NCI-H510A treated with DMSO at 0.1 percent for 48 hours (cell line): ENCODE results near the gene ZC3H18.
"Not testable (repeated sequence)": the region's sequence is repeated elsewhere in the genome, so short reads cannot be mapped to it uniquely, and the experiment has no call there.

Experiments used
- DNase-seq: peaks from one replicate; lab custom pipeline; 2025; lab: John Stamatoyannopoulos, UW

Gene ZC3H18

GRCh38 chr16:88654363-88655052, 84.3 kb downstream of the ZC3H18 start:
- DNase-seq: no peak

DNA sequence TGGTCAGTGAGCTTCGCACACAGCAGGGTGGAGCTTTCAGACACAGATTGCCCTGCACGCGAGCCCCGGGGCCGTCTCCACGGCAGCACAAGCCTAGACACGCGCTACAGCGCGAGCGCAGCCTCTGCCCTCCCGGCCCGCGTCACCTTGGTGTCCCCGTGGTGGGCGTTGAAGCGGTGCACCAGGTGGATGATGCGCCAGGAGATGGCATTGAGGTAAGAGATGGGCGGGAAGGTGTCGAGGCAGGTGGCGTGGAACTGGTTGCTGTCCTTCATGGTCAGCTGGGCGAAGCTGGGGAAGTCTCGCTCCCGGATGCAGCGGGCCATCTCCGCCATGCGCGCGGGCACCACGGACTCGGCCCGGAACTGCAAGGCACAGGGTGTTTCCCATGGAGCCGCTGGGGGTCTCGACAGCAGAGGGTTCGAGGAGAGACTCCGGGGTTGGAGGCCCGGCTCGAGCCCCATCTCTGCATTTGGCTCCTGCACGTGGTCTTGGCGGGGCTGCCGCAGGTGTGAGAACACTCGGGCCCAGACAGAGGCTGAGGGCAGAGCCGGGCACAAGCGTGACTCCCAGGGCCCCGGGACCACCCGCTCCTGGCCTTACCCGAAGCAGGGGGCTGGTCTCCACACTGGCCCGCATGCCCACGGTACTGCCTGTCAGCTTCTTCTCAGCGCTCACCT, 85.0 kb downstream of the ZC3H18 start:
- DNase-seq: no peak

GRCh38 chr16:88655733-88656281, 85.6 kb downstream of the ZC3H18 start:
- DNase-seq: no peak

- no peak for DNase-seq
These were observed 86.2 kb downstream of the ZC3H18 start for GRCh38 chr16:88656291-88656980.

DNA sequence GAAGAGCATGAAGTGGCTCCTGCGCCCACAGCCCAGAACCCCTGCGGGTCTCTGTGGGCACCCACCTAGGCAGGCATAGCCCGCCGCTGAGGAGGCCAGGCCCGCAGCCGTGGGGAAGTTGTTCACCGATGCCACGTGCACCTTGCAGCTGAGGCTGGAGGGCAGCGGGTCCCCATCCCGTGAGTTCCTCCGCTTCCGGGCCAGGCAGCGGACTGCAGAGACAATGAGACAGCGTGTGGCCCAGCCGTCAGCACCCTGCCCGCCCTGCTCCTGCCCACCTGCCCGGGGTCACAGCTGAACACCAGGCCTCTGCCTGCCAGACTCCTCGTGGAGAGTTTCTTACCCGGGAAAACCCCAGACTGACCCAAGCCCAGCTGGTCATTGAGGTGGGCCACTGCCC, 87.2 kb downstream of the ZC3H18 start:
- no peak for DNase-seq

GRCh38 chr16:88658714-88659113, 88.5 kb downstream of the ZC3H18 start:
- no peak for DNase-seq

DNA sequence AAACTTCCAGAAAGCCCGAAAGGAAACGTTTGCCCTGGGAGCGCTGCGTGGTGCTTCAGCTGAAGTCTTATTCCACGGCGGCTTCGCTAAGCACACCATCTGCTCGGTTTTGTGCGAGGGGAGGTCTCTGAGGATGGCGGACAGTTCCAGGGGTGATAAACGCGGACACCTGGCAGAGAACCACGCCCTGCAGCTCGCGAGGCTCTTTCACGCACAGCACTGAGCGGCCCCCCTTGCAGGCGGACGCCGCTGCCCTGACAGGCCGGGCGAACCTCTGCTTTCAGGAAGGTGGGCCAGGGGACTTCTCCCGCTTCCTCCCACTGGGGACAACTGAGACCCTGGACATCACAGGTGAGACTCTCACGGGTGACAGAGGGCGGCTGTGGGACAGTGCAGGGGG, 89.0 kb downstream of the ZC3H18 start:
- no peak for DNase-seq

- DNase-seq: no peak
These were observed 91.3 kb downstream of the ZC3H18 start for GRCh38 chr16:88661468-88661867.

DNA sequence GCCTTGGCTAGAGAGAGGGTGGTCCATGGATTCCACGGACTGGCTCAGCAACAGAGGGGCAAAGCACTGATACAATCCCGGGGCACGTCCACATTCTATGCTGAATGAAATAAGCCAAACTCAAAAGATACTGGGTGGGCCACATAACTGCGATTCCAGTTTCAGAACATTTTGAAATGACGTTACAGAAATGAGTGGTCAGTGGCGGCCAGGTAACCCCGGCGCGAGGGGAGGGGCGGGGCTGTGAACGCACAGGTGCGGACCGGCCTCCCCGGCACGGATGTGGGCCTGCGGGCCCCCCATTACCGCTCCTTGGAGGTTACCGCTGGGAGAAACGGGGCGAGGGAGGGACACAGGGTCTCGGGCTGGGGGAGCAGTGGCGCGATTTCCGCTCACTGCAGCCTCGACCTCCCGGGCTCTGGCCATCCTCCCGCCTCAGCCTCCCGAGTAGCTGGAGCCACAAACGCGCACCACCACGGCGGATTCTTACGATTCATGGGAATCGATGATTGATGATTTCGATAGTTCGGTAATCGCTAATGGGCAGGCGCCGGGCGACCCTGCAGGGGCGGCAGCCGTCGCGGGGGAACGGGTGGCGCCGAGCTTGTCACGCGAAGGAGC, 92.1 kb downstream of the ZC3H18 start:
- no peak for DNase-seq

- peak; percentile 80 for DNase-seq
These were observed 92.8 kb downstream of the ZC3H18 start, which contains the start of gene MVD for GRCh38 chr16:88662843-88663606. MVD (minus strand) TSS chr16:88663091; CDS start chr16:88663080, 11 bp downstream.

- no peak for DNase-seq
These were observed 94.9 kb downstream of the ZC3H18 start for GRCh38 chr16:88665148-88665547.

- no peak for DNase-seq
These were observed 95.4 kb downstream of the ZC3H18 start for GRCh38 chr16:88665570-88665969.

- no peak for DNase-seq
These were observed 97.3 kb downstream of the ZC3H18 start for GRCh38 chr16:88667461-88667860.

GRCh38 chr16:88669493-88669892, 99.3 kb downstream of the ZC3H18 start:
- DNase-seq: not testable (repeated sequence)

DNA sequence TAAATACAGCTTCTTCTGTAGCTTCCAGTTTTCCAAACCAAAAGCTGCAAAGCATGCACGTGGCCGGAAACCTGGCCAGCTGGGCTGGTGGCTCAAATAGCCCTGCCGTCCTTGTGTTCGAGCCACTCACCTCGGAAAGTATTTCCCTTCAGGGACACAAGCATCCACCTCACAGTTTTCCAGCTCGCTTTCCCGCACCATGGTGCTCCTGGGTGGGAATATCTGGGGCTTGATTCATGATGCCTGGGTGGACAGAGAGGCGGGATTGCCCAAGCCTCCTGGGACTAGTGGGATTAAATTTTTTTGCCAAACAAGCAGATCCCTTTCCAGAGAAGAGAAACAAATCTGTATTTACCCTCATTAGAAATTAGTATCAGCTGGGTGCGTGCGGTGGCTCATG, 99.8 kb downstream of the ZC3H18 start:
- no peak for DNase-seq

DNA sequence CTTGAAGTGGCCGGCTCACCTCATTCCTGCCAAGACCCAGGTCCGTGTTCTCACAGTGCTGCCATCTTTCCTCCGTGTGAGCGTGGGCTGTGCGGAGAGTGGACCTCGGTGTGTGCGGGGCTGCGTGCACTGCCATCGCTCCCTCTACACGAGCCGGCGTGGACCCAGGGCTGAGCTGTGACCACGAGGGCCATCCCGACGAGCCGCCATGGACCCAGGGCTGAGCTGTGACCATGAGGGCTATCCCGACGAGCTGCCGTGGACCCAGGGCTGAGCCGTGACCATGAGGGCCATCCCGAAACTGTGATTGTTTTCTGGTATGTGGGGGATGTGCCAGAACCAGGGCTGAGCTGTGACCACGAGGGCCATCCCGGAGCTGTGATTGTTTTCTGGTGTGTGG, 101.6 kb downstream of the ZC3H18 start:
- no peak for DNase-seq

DNA sequence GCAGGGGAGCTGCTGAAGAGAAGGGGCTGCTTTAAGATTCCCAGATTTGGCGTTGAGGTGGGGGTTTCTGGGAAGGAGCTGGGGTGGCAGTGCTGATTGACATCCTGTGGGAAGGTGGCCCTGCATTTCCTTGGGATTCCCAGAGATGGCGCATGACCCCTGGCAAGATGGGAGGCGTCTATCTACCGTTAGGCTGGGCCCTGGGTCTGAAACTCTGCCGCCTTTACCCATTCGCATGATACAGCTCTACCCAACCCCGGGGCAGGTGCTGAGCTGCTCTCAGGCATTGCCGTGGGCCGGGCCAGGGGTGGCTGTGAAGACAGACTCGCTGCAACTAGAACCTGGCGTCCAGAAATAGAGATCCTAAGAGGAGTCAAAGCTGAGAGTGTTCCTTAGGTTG, 102.6 kb downstream of the ZC3H18 start:
- DNase-seq: peak; percentile 7

DNA sequence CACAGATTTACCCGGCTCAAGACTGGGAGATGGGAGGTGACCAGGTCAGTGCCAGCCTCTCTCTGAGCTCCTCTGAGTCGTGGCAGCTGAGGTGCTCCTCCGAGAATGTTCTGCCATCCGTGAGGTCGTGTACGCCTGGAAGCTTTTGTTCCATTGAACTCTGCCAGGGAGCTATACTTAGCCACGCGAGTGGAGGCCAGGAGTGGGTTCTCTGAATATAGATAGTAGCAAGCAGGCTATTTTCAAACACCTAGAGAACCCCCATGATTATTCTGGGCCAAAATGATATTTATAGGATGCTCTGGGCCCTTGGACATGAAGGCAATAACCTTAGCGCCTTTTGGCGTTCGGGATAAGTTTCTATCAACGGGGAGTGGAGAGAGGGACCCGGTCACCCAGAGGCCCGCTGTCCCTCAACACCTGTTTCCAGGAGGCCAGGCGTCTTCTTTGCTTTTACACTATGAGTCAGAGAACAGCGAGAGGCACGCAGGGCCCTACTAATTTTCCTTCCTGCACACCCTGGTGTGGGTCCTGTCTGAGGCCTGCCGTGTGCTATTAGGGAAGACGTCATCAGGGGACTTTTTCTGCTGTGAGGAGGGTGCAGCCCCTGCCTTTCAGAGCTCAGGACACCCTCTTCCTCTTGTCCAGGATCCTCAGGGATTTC, 103.6 kb downstream of the ZC3H18 start:
- DNase-seq: no peak

DNA sequence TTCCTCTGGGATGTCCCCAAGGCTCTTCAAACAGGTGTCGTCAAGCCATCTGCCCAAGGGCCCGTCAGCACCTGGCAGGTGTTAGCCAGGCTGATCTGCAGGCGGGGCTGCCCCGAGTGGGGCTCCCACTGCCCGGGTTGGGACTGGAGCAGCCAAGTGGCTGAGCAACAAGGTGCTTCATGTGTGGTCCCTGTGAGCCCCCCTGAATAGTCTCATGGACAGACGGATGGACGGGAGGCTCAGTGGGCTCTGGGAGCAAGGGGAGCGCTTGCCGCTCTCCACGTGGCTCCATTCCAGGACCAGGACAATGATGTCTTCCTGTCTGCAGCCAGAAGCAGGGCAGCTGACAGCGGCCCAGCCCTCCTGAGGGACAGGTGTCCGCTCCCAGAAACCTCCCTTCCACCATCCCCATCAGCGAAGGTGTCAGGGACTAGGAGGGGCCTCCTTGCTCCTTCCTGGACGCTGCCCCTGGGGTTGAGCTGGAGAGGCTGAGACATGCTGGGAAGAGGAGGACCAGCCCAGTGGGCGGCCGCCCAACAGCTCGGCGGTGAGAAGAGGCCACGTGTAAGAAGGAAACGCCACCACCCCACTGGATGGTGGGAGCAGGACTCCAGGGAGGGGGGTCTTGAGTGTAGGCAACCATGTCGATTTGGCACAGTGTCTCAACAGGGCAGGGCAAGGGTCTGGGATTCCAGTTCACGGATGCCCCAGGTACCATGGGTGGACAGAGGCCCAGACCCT, 106.5 kb downstream of the ZC3H18 start:
- DNase-seq: no peak

- no peak for DNase-seq
These were observed 107.5 kb downstream of the ZC3H18 start for GRCh38 chr16:88677721-88678120.
